GM18502 (cell line): ENCODE results near the gene OR8D4.
"Not testable (repeated sequence)": the region's sequence is repeated elsewhere in the genome, so short reads cannot be mapped to it uniquely, and the experiment has no call there.

ENCODE experiments used
- ATAC-seq: cut with Tn5 transposase; IDR thresholded peaks from one replicate; pipeline ENCODE4 v1.9.1; 2021; ENCODE audit warnings: mild to moderate bottlenecking; ENCODE audit not compliant: unreplicated experiment, poor library complexity

The OR8D4 gene

GRCh38 chr11:123901867-123902266 is at the start of gene OR8D4:
Gene OR8D4 (plus strand): TSS chr11:123902167. CDS start chr11:123906432, 4,265 bp downstream.
- no peak for ATAC-seq

- no peak for ATAC-seq
Measured at GRCh38 chr11:123852321-123852720, 49.6 kb upstream of the OR8D4 start.

- ATAC-seq = no peak
Measured at GRCh38 chr11:123853038-123853437, 48.9 kb upstream of the OR8D4 start.

GRCh38 chr11:123856444-123856843 is 45.5 kb upstream of the OR8D4 start:
- no peak for ATAC-seq

GRCh38 chr11:123859731-123860130 is 42.2 kb upstream of the OR8D4 start:
- no peak for ATAC-seq

- not testable (repeated sequence) for ATAC-seq
Measured at GRCh38 chr11:123865293-123865692, 36.7 kb upstream of the OR8D4 start.

- not testable (repeated sequence) for ATAC-seq
Measured at GRCh38 chr11:123867795-123868194, 34.2 kb upstream of the OR8D4 start.

- ATAC-seq = no peak
Measured at GRCh38 chr11:123880912-123881311, 21.1 kb upstream of the OR8D4 start.

- no peak for ATAC-seq
Measured at GRCh38 chr11:123885570-123885969, 16.4 kb upstream of the OR8D4 start, which contains the start of gene TMEM225. Gene TMEM225 (minus strand): TSS chr11:123885670. CDS start chr11:123885425, 245 bp downstream.

GRCh38 chr11:123892031-123892430 is 9.9 kb upstream of the OR8D4 start:
- ATAC-seq = no peak

GRCh38 chr11:123899792-123900191 is 2.2 kb upstream of the OR8D4 start:
- no peak for ATAC-seq

- ATAC-seq = peak; percentile 91
Measured at GRCh38 chr11:123903932-123904331, 2.0 kb downstream of the OR8D4 start.

- ATAC-seq = no peak
Measured at GRCh38 chr11:123904932-123905331, 3.0 kb downstream of the OR8D4 start.

- ATAC-seq = no peak
Measured at GRCh38 chr11:123905826-123906225, 3.9 kb downstream of the OR8D4 start.

- ATAC-seq = no peak
Measured at GRCh38 chr11:123920943-123921342, 19.0 kb downstream of the OR8D4 start.

GRCh38 chr11:123924027-123924426 is 22.1 kb downstream of the OR8D4 start:
- ATAC-seq = no peak

GRCh38 chr11:123939317-123939716 is 37.4 kb downstream of the OR8D4 start, which contains the start of gene OR4D5:
Gene OR4D5 (plus strand): TSS chr11:123939617. CDS start chr11:123939617, 0 bp downstream.
- no peak for ATAC-seq

GRCh38 chr11:123942413-123942812 is 40.4 kb downstream of the OR8D4 start:
- no peak for ATAC-seq

- ATAC-seq = no peak
Measured at GRCh38 chr11:123943738-123944137, 41.8 kb downstream of the OR8D4 start, which contains the start of gene OR6T1. Gene OR6T1 (minus strand): TSS chr11:123943838. CDS start chr11:123943838, 0 bp downstream.

- no peak for ATAC-seq
Measured at GRCh38 chr11:123945132-123945531, 43.2 kb downstream of the OR8D4 start.

GRCh38 chr11:123956752-123957151 is 54.8 kb downstream of the OR8D4 start:
- no peak for ATAC-seq
